ENCODE results near the gene TRPM2. TPM values are rescaled to one million over a fixed set of nuclear protein-coding genes. Genes with fewer than 3 reads are reported as not detected.

TRPM2 gene
- total and polyA plus RNA-seq, 2 of the 13 experiments (the other 11 are each of a cell fraction or from before 2014, with no cell fraction given) = 0.07 to 0.20 TPM

DNA sequence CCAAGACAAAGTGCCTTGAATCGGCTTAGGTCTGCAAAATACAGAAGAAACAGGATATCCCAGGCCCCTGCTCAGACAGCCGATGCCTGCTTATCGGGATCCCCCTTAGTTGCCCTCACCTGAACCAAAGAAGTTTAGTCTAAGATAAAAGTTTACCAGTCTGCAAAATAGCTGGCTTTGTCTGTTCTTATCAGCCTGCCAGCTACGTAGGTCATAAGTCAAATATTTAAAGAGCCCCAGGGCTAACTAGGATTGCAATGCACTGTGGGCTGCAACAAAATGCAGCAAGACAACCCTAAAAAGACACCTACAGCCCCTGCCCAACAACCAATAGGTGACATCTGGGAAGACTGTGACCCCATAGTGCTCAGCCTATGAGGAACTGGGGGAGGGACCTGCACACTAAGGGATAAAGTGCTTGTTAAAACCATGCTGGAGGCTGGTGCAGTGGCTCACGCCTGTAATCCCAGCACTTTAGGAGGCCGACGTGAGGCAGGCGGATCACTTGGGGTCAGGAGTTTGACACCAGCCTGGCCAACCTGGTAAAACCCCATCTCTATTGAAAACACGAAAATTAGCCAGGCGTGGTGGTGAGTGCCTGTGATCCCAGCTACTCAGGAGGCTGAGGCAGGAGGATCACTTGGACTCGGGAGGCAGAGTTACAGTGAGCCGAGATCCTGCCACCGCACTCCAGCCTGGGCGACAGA lies 129.3 kb downstream of the TRPM2 start (continued):
- TF ChIP-seq, protein P1, sequence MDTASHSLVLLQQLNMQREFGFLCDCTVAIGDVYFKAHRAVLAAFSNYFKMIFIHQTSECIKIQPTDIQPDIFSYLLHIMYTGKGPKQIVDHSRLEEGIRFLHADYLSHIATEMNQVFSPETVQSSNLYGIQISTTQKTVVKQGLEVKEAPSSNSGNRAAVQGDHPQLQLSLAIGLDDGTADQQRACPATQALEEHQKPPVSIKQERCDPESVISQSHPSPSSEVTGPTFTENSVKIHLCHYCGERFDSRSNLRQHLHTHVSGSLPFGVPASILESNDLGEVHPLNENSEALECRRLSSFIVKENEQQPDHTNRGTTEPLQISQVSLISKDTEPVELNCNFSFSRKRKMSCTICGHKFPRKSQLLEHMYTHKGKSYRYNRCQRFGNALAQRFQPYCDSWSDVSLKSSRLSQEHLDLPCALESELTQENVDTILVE (CRISPR knock-in tag; IDR thresholded peaks at IDR 0.05) = no peak
- TF ChIP-seq ZNF570 (CRISPR knock-in tag; IDR thresholded peaks at IDR 0.05; ENCODE audit: borderline replicate concordance) = no peak
- peak; percentile 66; the same call in 1 of the 2 replicates for TF ChIP-seq ZNF709 (CRISPR knock-in tag; IDR thresholded peaks at IDR 0.05)
- TF ChIP-seq ESRRA (CRISPR knock-in tag; IDR thresholded peaks at IDR 0.05; ENCODE audit: low read depth) = peak; percentile 56; the same call in 1 of the 2 replicates
- TF ChIP-seq TBX3 (IDR thresholded peaks at IDR 0.05; ENCODE audit: borderline replicate concordance) = peak; percentile 27; the same call in 1 of the 2 replicates
- peak; percentile 65; the same call in 1 of the 2 replicates for TF ChIP-seq ZMAT3 (CRISPR knock-in tag; conservative IDR thresholded peaks at IDR 0.05)
- TF ChIP-seq RFXANK (CRISPR knock-in tag; IDR thresholded peaks at IDR 0.05) = peak; percentile 70; the same call in 1 of the 2 replicates
- TF ChIP-seq, protein P2, sequence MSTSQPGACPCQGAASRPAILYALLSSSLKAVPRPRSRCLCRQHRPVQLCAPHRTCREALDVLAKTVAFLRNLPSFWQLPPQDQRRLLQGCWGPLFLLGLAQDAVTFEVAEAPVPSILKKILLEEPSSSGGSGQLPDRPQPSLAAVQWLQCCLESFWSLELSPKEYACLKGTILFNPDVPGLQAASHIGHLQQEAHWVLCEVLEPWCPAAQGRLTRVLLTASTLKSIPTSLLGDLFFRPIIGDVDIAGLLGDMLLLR (CRISPR knock-in tag; IDR thresholded peaks at IDR 0.05) = no peak
- no peak for TF ChIP-seq KDM5A (IDR thresholded peaks at IDR 0.05; ENCODE audit: borderline replicate concordance, low read length)
- TF ChIP-seq YEATS2 (CRISPR knock-in tag; IDR thresholded peaks at IDR 0.05; ENCODE audit: borderline replicate concordance) = peak; percentile 38; the same call in 1 of the 2 replicates
- peak; percentile 35; the same call in 1 of the 2 replicates for TF ChIP-seq GABPB1 (CRISPR knock-in tag; IDR thresholded peaks at IDR 0.05)
- TF ChIP-seq ZNF790 (CRISPR knock-in tag; IDR thresholded peaks at IDR 0.05; ENCODE audit: borderline replicate concordance) = 0 out of 2 replicates have a peak, but pooled peaks have one; percentile 28
- TF ChIP-seq ZFP36 (IDR thresholded peaks at IDR 0.05; ENCODE audit: borderline replicate concordance, low read depth, low read length, partially characterized antibody) = no peak
- 0 out of 2 replicates have a peak, but pooled peaks have one; percentile 55 for TF ChIP-seq TOPORS (CRISPR knock-in tag; IDR thresholded peaks at IDR 0.05)
- no peak for TF ChIP-seq ZNF12 (CRISPR knock-in tag; IDR thresholded peaks at IDR 0.05)
- no peak; the same call in 1 of the 2 replicates for TF ChIP-seq ZNF431 (CRISPR knock-in tag; IDR thresholded peaks at IDR 0.05; ENCODE audit: borderline replicate concordance, low read depth)
- TF ChIP-seq ZNF558 (CRISPR knock-in tag; IDR thresholded peaks at IDR 0.05; ENCODE audit: borderline replicate concordance) = peak; percentile 92; the same call in 1 of the 2 replicates
- no peak; the same call in 1 of the 2 replicates for TF ChIP-seq GATAD1 (CRISPR knock-in tag; IDR thresholded peaks at IDR 0.05)
- TF ChIP-seq ZNF143 (CRISPR knock-in tag; IDR thresholded peaks at IDR 0.05) = peak; percentile 80
- 0 out of 2 replicates have a peak, but pooled peaks have one; percentile 60 for TF ChIP-seq BRCA1 (CRISPR knock-in tag; IDR thresholded peaks at IDR 0.05)
- TF ChIP-seq, protein P3, sequence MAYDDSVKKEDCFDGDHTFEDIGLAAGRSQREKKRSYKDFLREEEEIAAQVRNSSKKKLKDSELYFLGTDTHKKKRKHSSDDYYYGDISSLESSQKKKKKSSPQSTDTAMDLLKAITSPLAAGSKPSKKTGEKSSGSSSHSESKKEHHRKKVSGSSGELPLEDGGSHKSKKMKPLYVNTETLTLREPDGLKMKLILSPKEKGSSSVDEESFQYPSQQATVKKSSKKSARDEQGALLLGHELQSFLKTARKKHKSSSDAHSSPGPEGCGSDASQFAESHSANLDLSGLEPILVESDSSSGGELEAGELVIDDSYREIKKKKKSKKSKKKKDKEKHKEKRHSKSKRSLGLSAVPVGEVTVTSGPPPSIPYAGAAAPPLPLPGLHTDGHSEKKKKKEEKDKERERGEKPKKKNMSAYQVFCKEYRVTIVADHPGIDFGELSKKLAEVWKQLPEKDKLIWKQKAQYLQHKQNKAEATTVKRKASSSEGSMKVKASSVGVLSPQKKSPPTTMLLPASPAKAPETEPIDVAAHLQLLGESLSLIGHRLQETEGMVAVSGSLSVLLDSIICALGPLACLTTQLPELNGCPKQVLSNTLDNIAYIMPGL (CRISPR knock-in tag; IDR thresholded peaks at IDR 0.05; ENCODE audit: borderline replicate concordance in 1 of 2, low read depth in 1 of 2) = peak in 1 of 2 experiments; percentile 44; a peak in 1 of 4 replicates
- peak; percentile 62; the same call in 1 of the 2 replicates for TF ChIP-seq ZNF761 (CRISPR knock-in tag; conservative IDR thresholded peaks at IDR 0.05)
- no peak for TF ChIP-seq NBN (conservative IDR thresholded peaks at IDR 0.05)
- TF ChIP-seq, protein P4, sequence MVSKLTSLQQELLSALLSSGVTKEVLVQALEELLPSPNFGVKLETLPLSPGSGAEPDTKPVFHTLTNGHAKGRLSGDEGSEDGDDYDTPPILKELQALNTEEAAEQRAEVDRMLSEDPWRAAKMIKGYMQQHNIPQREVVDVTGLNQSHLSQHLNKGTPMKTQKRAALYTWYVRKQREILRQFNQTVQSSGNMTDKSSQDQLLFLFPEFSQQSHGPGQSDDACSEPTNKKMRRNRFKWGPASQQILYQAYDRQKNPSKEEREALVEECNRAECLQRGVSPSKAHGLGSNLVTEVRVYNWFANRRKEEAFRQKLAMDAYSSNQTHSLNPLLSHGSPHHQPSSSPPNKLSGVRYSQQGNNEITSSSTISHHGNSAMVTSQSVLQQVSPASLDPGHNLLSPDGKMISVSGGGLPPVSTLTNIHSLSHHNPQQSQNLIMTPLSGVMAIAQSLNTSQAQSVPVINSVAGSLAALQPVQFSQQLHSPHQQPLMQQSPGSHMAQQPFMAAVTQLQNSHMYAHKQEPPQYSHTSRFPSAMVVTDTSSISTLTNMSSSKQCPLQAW (CRISPR knock-in tag; IDR thresholded peaks at IDR 0.05) = 0 out of 2 replicates have a peak, but pooled peaks have one; percentile 23

Measured in HepG2 (cell line).